ENCODE measurements around the gene NUP42. TPM values are rescaled to one million over a fixed set of nuclear protein-coding genes. Genes with fewer than 3 reads are reported as not detected.
"Not testable (repeated sequence)": the region's sequence is repeated elsewhere in the genome, so short reads cannot be mapped to it uniquely, and the experiment has no call there.

NUP42 gene
- polyA plus RNA-seq (ENCODE audit: insufficient read length), result 39.0 TPM

DNA sequence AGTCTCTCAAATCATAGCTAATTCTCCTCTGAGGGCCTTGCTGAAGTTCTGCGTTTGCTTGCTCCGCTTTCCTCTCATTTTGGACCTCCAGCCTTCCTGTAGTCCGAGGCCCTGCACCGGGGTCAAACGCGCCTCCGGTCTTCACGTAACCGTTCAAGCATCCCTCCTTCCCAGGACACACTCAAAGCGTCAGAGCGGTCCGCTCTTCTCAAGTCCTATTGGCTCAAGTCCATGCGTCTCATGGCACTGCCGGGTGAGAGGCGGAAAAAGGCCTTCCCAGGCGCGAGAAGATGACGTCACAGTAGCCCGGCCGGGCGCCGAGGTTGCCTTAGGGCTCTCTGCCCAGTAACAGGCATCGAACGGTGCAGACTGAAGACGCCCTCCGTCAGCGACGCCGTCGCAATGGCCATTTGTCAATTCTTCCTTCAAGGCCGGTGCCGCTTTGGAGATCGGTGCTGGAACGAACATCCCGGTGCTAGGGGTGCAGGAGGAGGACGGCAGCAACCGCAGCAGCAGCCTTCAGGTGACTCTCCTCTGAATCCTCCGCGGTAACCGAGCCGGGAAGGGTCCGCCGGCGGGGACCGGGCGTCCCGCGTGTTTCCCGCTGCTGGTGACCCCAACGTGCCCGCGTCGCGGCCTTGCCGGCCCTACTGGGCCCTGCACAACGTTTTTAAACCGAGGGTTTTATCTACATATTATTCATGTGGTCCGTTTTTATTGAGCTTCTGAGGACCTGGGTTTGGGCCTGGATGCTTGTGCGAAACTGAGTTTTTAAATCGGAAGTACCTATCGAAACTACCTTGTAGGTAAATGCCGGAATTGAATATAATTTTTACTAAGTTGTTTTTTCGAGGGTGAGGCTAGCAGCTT, at the start of gene NUP42:
Gene NUP42, plus strand, starts transcription at position 365 of the 870 bp plus-strand sequence. Its CDS starts 38 bp downstream, at position 403.
- DNase-seq (ENCODE audit: low read depth), result peak; percentile 92

GRCh38 chr7:23133797-23134196, 48.1 kb upstream of the NUP42 start:
- no peak for DNase-seq (ENCODE audit: low read depth)

- no peak for DNase-seq (ENCODE audit: low read depth)
Observed at GRCh38 chr7:23135755-23136154, 46.1 kb upstream of the NUP42 start.

DNA sequence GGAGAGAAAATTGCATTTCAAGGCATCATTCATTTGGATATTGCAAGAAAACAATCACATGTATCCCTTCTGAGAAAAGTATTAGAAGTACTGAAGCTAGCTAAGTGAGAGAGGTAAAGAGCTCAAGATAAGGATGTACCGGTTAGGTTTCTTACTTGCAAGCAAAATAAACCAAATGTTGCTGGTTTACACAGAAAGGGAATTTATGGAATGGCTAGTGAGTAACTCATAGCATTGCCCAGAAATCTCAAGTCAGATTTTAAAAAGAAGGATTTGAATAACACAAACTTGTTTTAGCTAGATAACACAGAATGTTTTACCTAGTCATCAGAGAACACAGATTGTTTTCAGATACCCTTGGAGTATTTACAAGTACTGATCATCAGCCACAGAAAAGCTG, 45.6 kb upstream of the NUP42 start:
- DNase-seq (ENCODE audit: low read depth), result no peak

DNA sequence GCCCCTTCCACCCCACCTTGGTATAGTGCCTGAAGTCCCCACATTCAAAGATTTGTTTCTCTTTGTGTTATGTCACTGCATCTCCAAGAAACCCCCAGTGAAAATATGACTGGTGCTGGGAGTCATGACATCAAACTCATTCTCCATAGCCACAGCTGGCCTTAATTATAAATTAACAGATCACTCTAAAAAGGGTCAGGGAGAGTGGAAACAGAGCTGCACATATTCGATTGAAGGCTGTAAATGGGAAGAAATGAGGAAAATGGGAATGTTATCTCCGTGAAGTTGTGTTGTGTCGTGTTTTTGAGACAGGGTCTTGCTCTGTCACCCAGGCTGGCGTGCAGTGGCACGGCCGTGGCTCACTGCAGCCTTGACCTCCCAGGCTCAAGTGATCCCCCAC, 24.2 kb upstream of the NUP42 start:
- no peak for DNase-seq (ENCODE audit: low read depth)

- no peak for DNase-seq (ENCODE audit: low read depth)
Observed at GRCh38 chr7:23158546-23158945, 23.3 kb upstream of the NUP42 start.

DNA sequence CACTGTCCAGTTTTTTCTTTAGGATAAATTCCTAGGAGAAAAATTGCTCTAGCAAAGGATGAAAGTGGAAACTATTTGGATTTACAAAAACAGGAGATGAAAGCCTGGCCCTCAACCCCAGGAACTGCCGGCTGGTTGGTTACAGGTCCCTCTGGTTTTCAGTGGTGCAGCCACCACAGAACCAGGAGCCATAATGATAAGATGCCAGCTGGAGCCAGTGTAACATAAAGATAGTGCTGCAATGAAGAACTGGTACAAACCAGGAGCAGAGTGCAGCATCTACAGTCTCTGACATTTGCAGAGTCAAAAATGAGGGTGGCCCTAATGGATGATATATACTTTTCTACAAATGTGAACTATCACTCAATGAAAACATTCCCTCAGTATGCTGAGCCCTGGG, 20.4 kb upstream of the NUP42 start:
- DNase-seq (ENCODE audit: low read depth), result no peak

GRCh38 chr7:23164846-23165245, 17.0 kb upstream of the NUP42 start:
- no peak for DNase-seq (ENCODE audit: low read depth)

DNA sequence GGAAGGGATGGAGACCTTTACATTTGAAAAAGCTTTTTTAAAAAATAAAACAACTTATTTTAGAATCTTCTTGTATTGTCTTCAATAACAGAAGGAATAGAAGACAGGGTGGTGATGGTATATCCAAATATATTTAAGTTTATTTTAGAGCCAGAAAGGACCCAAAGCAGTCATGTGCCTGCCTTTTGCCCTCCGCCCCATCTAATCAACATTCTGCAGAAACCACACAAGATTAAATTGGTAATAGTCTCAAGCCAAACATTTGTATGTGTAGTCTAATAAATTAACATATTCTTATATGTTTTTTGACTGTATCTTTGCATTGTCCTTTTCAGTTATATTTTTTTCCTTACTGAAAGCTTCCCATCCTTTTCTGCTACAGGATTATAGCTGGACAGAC, 16.5 kb upstream of the NUP42 start:
- no peak for DNase-seq (ENCODE audit: low read depth)

DNA sequence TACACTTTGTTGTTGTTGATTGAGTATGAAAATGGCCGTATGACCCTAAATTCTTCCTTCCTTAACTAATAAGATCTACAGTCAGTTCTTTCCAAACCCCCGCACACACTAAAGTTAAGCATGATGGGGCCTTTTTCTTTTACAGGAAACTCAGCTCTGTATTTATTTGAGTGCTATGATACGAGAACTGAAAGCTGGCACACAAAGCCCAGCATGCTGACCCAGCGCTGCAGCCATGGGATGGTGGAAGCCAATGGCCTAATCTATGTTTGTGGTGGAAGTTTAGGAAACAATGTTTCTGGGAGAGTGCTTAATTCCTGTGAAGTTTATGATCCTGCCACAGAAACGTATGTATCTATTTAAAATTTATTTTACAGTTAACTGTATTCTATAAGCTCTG, 14.2 kb upstream of the NUP42 start:
- DNase-seq (ENCODE audit: low read depth), result no peak

DNA sequence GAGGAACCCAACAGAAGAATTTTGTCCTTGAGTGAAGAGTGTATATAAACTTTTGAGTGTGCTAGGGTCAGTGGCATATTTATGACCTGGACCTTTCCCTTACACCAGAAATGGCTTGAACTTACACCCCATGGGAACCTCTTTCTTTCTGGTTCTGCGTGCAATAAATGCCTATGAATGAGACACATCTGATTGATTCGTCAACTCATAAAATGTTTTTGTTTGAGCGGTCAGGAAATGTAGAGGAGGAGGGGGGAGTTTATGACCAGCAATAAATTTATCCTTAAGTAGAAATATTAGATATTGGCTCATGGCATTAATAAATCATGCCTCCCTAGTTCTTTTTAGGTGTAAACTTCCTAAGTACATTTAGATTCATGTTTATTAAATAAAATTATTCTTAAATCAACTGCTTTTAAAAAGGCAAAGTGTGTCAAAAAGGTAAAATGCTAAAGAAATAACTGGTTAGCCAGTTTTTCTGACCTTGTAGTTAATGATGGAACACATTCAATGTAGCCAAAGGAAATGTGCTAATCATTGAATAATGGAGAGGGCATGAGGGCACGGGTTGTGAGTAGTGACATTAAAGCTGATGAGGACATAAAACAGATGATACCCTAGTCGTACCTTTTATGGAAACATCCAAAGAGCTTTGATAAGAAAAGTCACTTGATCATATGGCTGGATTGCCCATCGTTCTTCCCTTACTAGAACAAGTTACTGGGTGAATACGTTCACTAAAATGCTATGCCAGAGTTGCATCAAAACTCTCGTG, 13.6 kb upstream of the NUP42 start:
- no peak for DNase-seq (ENCODE audit: low read depth)

GRCh38 chr7:23175938-23176337, 5.9 kb upstream of the NUP42 start:
- no peak for DNase-seq (ENCODE audit: low read depth)

- no peak for DNase-seq (ENCODE audit: low read depth)
Observed at GRCh38 chr7:23183279-23184012, 1.6 kb downstream of the NUP42 start.

DNA sequence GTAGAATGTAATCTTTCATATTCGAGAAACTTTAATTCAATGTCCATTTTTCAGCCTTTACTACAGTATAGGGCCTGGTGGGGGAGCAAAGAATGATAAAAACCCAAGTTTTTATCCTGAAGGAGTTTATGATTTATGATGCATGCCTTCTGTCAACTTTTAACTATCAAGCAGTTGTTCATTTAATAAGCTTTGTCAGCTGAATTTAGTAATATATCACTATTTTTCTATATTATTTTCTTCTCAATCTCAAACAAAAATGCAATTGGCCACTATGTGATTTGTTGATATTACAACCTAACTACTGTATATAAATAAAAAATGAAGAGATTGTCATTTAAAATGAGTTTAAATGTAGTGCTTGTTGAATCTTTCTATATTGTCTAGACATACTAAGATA, 2.4 kb downstream of the NUP42 start:
- no peak for DNase-seq (ENCODE audit: low read depth)

- DNase-seq (ENCODE audit: low read depth), result peak; percentile 16
Observed at GRCh38 chr7:23184709-23185359, 3.0 kb downstream of the NUP42 start.

- DNase-seq (ENCODE audit: low read depth), result no peak
Observed at GRCh38 chr7:23185980-23186379, 4.1 kb downstream of the NUP42 start.

DNA sequence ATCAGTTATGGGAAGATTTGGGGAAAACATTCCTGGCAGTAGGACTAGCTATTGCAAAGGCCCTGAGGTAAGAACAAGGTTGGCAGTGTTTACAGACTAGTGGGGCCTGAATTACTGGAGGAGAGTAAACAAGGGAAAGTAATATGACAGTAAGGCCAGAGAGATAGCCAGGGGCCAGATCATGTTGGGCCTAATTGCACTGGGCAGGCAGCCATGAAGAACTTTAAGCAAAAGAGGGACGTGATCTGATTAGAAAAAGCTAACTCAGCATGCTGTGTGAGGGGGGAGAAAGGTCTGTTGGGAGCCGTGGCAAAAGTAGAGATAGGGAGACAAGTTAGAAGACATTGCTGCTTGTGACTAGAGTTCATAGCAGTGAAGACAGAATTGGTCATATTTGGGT, 9.2 kb downstream of the NUP42 start:
- no peak for DNase-seq (ENCODE audit: low read depth)

DNA sequence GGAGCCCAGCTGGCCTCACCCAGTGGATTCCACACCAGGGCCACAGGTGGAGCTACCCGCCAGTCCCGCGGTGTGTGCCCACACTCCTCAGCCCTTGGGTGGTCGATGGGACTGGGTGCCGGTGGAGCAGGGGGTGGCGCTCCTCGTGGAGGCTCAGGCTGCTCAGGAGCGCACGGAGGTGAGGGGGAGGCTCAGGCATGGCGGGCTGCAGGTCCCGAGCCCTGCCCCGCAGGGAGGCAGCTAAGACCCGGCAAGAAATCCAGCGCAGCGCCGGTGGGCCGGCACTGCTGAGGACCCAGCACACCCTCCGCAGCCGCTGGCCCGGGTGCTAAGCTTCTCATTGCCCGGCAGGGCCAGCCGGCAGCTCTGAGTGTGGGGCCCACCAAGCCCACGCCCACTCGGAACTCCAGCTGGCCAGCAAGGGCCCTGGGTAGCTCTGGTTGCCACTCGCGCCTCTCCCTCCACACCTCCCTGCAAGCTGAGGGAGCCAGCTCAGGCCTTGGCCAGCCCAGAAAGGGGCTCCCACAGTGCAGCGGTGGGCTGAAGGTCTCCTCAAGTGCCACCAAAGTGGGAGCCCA, 11.9 kb downstream of the NUP42 start:
- DNase-seq (ENCODE audit: low read depth), result not testable (repeated sequence)

GRCh38 chr7:23196306-23196705, 14.5 kb downstream of the NUP42 start:
- no peak for DNase-seq (ENCODE audit: low read depth)

GRCh38 chr7:23197745-23198144, 15.9 kb downstream of the NUP42 start:
- DNase-seq (ENCODE audit: low read depth), result not testable (repeated sequence)

GRCh38 chr7:23200331-23200730, 18.5 kb downstream of the NUP42 start:
- DNase-seq (ENCODE audit: low read depth), result no peak
